Parathyroid adenoma (tissue), 2 donors: ENCODE results near the gene NSG1.

Experiments used
- H2AFZ ChIP-seq: fragments of 300-600 bp; sonication (generic); one replicate; pipeline ENCODE4 v1.7.0; 2017; ENCODE audit warnings: antibody characterized with exemption, mild to moderate bottlenecking
- H3K27ac ChIP-seq: fragments of 300-600 bp; sonication (generic); one replicate; pipeline ENCODE4 v1.7.0; 2017
- H3K27me3 ChIP-seq: fragments of 300-600 bp; sonication (generic); one replicate; pipeline ENCODE4 v1.7.0; 2017; ENCODE audit warnings: low read length; ENCODE audit not compliant: control insufficient read depth, insufficient read depth
- H3K36me3 ChIP-seq: fragments of 300-600 bp; sonication (generic); one replicate; pipeline ENCODE4 v1.7.0; 2017; ENCODE audit warnings: low read length; ENCODE audit not compliant: control insufficient read depth, insufficient read depth
- H3K4me1 ChIP-seq: fragments of 300-600 bp; sonication (generic); one replicate; pipeline ENCODE4 v1.7.0; 2017; ENCODE audit warnings: control low read depth
- H3K4me2 ChIP-seq: fragments of 300-600 bp; sonication (generic); one replicate; pipeline ENCODE4 v1.7.0; 2017; ENCODE audit warnings: low read length
- H3K4me3 ChIP-seq: fragments of 300-600 bp; sonication (generic); one replicate; pipeline ENCODE4 v1.7.0; 2017; ENCODE audit warnings: low read depth, low read length
- H3K79me2 ChIP-seq: fragments of 300-600 bp; sonication (generic); one replicate; pipeline ENCODE4 v1.7.0; 2017; ENCODE audit warnings: control low read depth
- H3K9ac ChIP-seq: fragments of 300-600 bp; sonication (generic); one replicate; pipeline ENCODE4 v1.7.0; 2017; ENCODE audit warnings: mild to moderate bottlenecking
- H3K9me3 ChIP-seq: fragments of 300-600 bp; sonication (generic); one replicate; pipeline ENCODE4 v1.7.0; 2017; ENCODE audit warnings: low read length; ENCODE audit not compliant: control insufficient read depth
- CTCF ChIP-seq: fragments of 300-600 bp; sonication (generic); IDR thresholded peaks from one replicate; pipeline ENCODE4 v1.7.0; 2017; ENCODE audit warnings: antibody characterized with exemption, mild to moderate bottlenecking
- donor health status: primary hyperparathyroidism.

NSG1 gene

GRCh38 chr4:4456816-4457578, 70.1 kb downstream of the NSG1 start:
- Histone ChIP-seq H2AFZ (no peak overlapping the region), H3K4me2 (no peak overlapping the region), H3K9ac (no peak overlapping the region), H3K4me1 (peaks cover 4% of the 10 kb centered on the region), H3K9me3 (no peaks in the 10 kb centered on the region), H3K4me3 (no peak overlapping the region), H3K27ac (no peak overlapping the region), H3K79me2 (no peaks in the 10 kb centered on the region), H3K27me3 (no peaks in the 10 kb centered on the region), H3K36me3 (no peaks in the 10 kb centered on the region)
- no peak for TF ChIP-seq CTCF

- no peak for TF ChIP-seq CTCF
- no peaks in the 10 kb centered on the region for H3K9me3 ChIP-seq
These were observed 71.1 kb downstream of the NSG1 start for GRCh38 chr4:4457803-4458553.

GRCh38 chr4:4459181-4459580, 72.3 kb downstream of the NSG1 start:
- Histone ChIP-seq H3K27me3 (no peaks in the 10 kb centered on the region), H3K4me2 (no peak overlapping the region), H3K79me2 (no peaks in the 10 kb centered on the region), H2AFZ (no peak overlapping the region), H3K4me1 (peaks cover 4% of the 10 kb centered on the region), H3K36me3 (no peaks in the 10 kb centered on the region), H3K27ac (no peak overlapping the region), H3K9me3 (no peaks in the 10 kb centered on the region), H3K4me3 (no peak overlapping the region), H3K9ac (no peak overlapping the region)
- TF ChIP-seq CTCF: no peak

More at GRCh38 chr4:4457803-4458553, 71.1 kb downstream of the NSG1 start:
- H3K36me3 ChIP-seq: no peaks in the 10 kb centered on the region
- H3K27me3 ChIP-seq: no peaks in the 10 kb centered on the region
- H3K27ac ChIP-seq: no peak overlapping the region
- H3K4me1 ChIP-seq: peaks cover 4% of the 10 kb centered on the region
- H3K4me3 ChIP-seq: no peak overlapping the region
- no peak overlapping the region for H2AFZ ChIP-seq
- no peak overlapping the region for H3K9ac ChIP-seq
- H3K79me2 ChIP-seq: no peaks in the 10 kb centered on the region
- no peak overlapping the region for H3K4me2 ChIP-seq

- no peak overlapping the region for H3K27ac ChIP-seq
- H3K36me3 ChIP-seq: no peaks in the 10 kb centered on the region
These were observed 73.9 kb downstream of the NSG1 start for GRCh38 chr4:4460759-4461158.

More at GRCh38 chr4:4460759-4461158, 73.9 kb downstream of the NSG1 start:
- Histone ChIP-seq H2AFZ (no peak overlapping the region), H3K4me1 (peaks cover 4% of the 10 kb centered on the region), H3K4me3 (no peak overlapping the region), H3K27me3 (no peaks in the 10 kb centered on the region), H3K9me3 (no peaks in the 10 kb centered on the region), H3K79me2 (no peaks in the 10 kb centered on the region), H3K4me2 (no peak overlapping the region), H3K9ac (no peak overlapping the region)
- TF ChIP-seq CTCF: no peak
